GM10266 (cell line): Measurements from ENCODE around the gene PARVB.

Source experiments
- DNase-seq: peaks from one replicate; pipeline ENCODE4 v3.0.0; 2012; ENCODE audit errors: extremely low spot score
- CTCF ChIP-seq: IDR thresholded peaks from 2 replicates; pipeline ENCODE4 v1.5.1; 2012; ENCODE audit warnings: mild to moderate bottlenecking, low read depth; ENCODE audit not compliant: control insufficient read depth, insufficient read depth; ENCODE audit errors: missing control alignments

The PARVB gene

GRCh38 chr22:44218071-44218470, 194.0 kb downstream of the PARVB start:
- DNase-seq: peak; percentile 7
- no peak for TF ChIP-seq CTCF

- TF ChIP-seq CTCF: no peak
- DNase-seq: no peak
These were observed 195.2 kb downstream of the PARVB start for GRCh38 chr22:44219101-44219870.

GRCh38 chr22:44220727-44221680, 196.9 kb downstream of the PARVB start:
- DNase-seq: no peak
- no peak for TF ChIP-seq CTCF

- no peak for DNase-seq
- no peak for TF ChIP-seq CTCF
These were observed 197.8 kb downstream of the PARVB start for GRCh38 chr22:44221710-44222475.
